HepG2 (cell line): ENCODE measurements around the gene POLR3E. TPM values are rescaled to one million over a fixed set of nuclear protein-coding genes. Genes with fewer than 3 reads are reported as not detected.

Source experiments
- FOSL1 ChIP-seq: sonication (generic); formaldehyde crosslinking; IDR thresholded peaks from 2 replicates; pipeline ENCODE4 v1.9.0; 2021; ENCODE audit warnings: missing genetic modification reagents, borderline replicate concordance
- FOXC1 ChIP-seq: sonication (generic); formaldehyde crosslinking; IDR thresholded peaks from 2 replicates; pipeline ENCODE4 v1.8.0; 2022; ENCODE audit warnings: mild to moderate bottlenecking, missing genetic modification reagents, borderline replicate concordance
- FOXO1 ChIP-seq: sonication (generic); formaldehyde crosslinking; IDR thresholded peaks from 2 replicates; pipeline ENCODE4 v1.4.0; 2020; ENCODE audit warnings: missing genetic modification reagents
- GATAD1 ChIP-seq: IDR thresholded peaks from 2 replicates; pipeline ENCODE4 v1.6.1; 2016; ENCODE audit warnings: missing genetic modification reagents, missing compliant biosample characterization
- JUN ChIP-seq: sonication (generic); formaldehyde crosslinking; IDR thresholded peaks from 2 replicates; pipeline ENCODE4 v1.4.0; 2020; ENCODE audit warnings: mild to moderate bottlenecking, missing genetic modification reagents
- MED13 ChIP-seq: sonication (generic); formaldehyde crosslinking; IDR thresholded peaks from 2 replicates; pipeline ENCODE4 v1.5.0; 2020; ENCODE audit warnings: missing genetic modification reagents
- MED8 ChIP-seq: sonication (generic); formaldehyde crosslinking; IDR thresholded peaks from 2 replicates; pipeline ENCODE4 v1.8.1; 2023; ENCODE audit warnings: mild to moderate bottlenecking, missing genetic modification reagents; ENCODE audit not compliant: insufficient replicate concordance
- ONECUT2 ChIP-seq: sonication (generic); formaldehyde crosslinking; IDR thresholded peaks from 2 replicates; pipeline ENCODE4 v1.4.0; 2020; ENCODE audit warnings: missing genetic modification reagents
- PAWR ChIP-seq: sonication (generic); formaldehyde crosslinking; IDR thresholded peaks from 2 replicates; pipeline ENCODE4 v1.4.0; 2020; ENCODE audit warnings: missing genetic modification reagents, mild to moderate bottlenecking, borderline replicate concordance
- PHF8 ChIP-seq: sonication (generic); formaldehyde crosslinking; IDR thresholded peaks from 2 replicates; pipeline ENCODE4 v1.5.0; 2020; ENCODE audit warnings: missing genetic modification reagents
- SMARCE1 ChIP-seq: fragments of 450-650 bp; IDR thresholded peaks from 2 replicates; pipeline ENCODE4 v1.6.1; 2017; ENCODE audit warnings: borderline replicate concordance
- THRA ChIP-seq: sonication (generic); formaldehyde crosslinking; IDR thresholded peaks from 2 replicates; pipeline ENCODE4 v1.4.0; 2020; ENCODE audit warnings: missing genetic modification reagents, borderline replicate concordance
- XBP1 ChIP-seq: sonication (generic); formaldehyde crosslinking; IDR thresholded peaks from 2 replicates; pipeline ENCODE4 v1.5.0; 2020; ENCODE audit warnings: missing genetic modification reagents
- ZBTB42 ChIP-seq: sonication (generic); formaldehyde crosslinking; IDR thresholded peaks from 2 replicates; pipeline ENCODE4 v1.5.0; 2020; ENCODE audit warnings: mild to moderate bottlenecking, missing genetic modification reagents
- ZBTB7B ChIP-seq: sonication (generic); formaldehyde crosslinking; IDR thresholded peaks from 2 replicates; pipeline ENCODE4 v1.4.0; 2020; ENCODE audit warnings: missing genetic modification reagents
- ZFP36 ChIP-seq: fragments of 150-350 bp; IDR thresholded peaks from 2 replicates; pipeline ENCODE4 v1.6.1; 2018; ENCODE audit warnings: borderline replicate concordance, low read length, low read depth; ENCODE audit not compliant: partially characterized antibody
- ZNF282 ChIP-seq: fragments of 450-650 bp; IDR thresholded peaks from 2 replicates; pipeline ENCODE4 v1.6.1; 2018; ENCODE audit not compliant: partially characterized antibody
- ZNF513 ChIP-seq: sonication (generic); formaldehyde crosslinking; conservative IDR thresholded peaks from 2 replicates; pipeline ENCODE4 v1.5.0; 2020; ENCODE audit warnings: missing genetic modification reagents
- ZNF563 ChIP-seq: sonication (generic); formaldehyde crosslinking; IDR thresholded peaks from 2 replicates; pipeline ENCODE4 v1.8.0; 2022; ENCODE audit warnings: mild to moderate bottlenecking, moderate library complexity, missing genetic modification reagents
- ZNF7 ChIP-seq: IDR thresholded peaks from 2 replicates; pipeline ENCODE4 v1.6.1; 2016; ENCODE audit warnings: missing biosample characterization, missing genetic modification reagents
- ZNF883 ChIP-seq: sonication (generic); formaldehyde crosslinking; IDR thresholded peaks from 2 replicates; pipeline ENCODE4 v1.5.1; 2020; ENCODE audit warnings: mild to moderate bottlenecking, missing genetic modification reagents; ENCODE audit errors: not compliant biosample characterization
- ZSCAN25 ChIP-seq: sonication (generic); formaldehyde crosslinking; IDR thresholded peaks from 2 replicates; pipeline ENCODE4 v1.8.0; 2022; ENCODE audit warnings: mild to moderate bottlenecking, missing genetic modification reagents
- polyA plus RNA-seq, 8 experiments: library from polyadenylated mRNA; depleted of rRNA in 3 of 8; stranded (reverse) in 7 of 8; unstranded in 1 of 8; fragments of >200 nt; fragmentation: Illumina TruSeq in 4 of 8; extraction: Trizol in 4 of 8; gene quantifications; 2 replicates each; pipeline versions ENCODE4 v1.2.1 to v1.2.3, GENCODE V29; 2011 to 2016; ENCODE audit warnings: low read depth in 4 of 8, missing spikeins in 1 of 8, mixed read lengths in 1 of 8; ENCODE audit not compliant: insufficient read depth in 1 of 8
- total RNA-seq, 5 experiments: library from RNA; depleted of rRNA; stranded (reverse); fragments of >200 nt; fragmentation: Illumina TruSeq; extraction: Trizol; gene quantifications; 2 replicates each; pipeline ENCODE4 v1.2.3, GENCODE V29; 2016; ENCODE audit warnings: low read depth in 1 of 5
- TF ChIP-seq, protein P1 (sequence below): fragments of 450-650 bp; IDR thresholded peaks from 2 replicates; pipeline ENCODE4 v1.6.1; 2017
- TF ChIP-seq, protein P2 (sequence below): sonication (generic); formaldehyde crosslinking; IDR thresholded peaks from 2 replicates; pipeline ENCODE4 v1.5.0; 2020; ENCODE audit warnings: mild to moderate bottlenecking, missing genetic modification reagents, borderline replicate concordance

The POLR3E gene
- total and polyA plus RNA-seq, 2 of the 13 experiments (the other 11 are each of a cell fraction or from before 2014, with no cell fraction given) = 135 to 262 TPM

GRCh38 chr16:22374311-22375116, 77.3 kb downstream of the POLR3E start, which contains the start of gene CDR2 (continued):
- TF ChIP-seq FOXO1 (no peak; the same call in none of the 2 replicates), ZNF513 (CRISPR knock-in tag) (0 out of 2 replicates have a peak, but pooled peaks have one; percentile 31), ZNF282 (no peak), XBP1 (CRISPR knock-in tag) (no peak; the same call in 1 of the 2 replicates), GATAD1 (CRISPR knock-in tag) (peak; percentile 54; the same call in 1 of the 2 replicates), FOXC1 (0 out of 2 replicates have a peak, but pooled peaks have one; percentile 65), ZNF7 (CRISPR knock-in tag) (no peak), MED13 (peak; percentile 95), PAWR (peak; percentile 98), MED8 (CRISPR knock-in tag) (peak; percentile 87), JUN (CRISPR knock-in tag) (peak; percentile 16; the same call in 1 of the 2 replicates), ONECUT2 (CRISPR knock-in tag) (peak; percentile 42; the same call in 1 of the 2 replicates), ZNF883 (CRISPR knock-in tag) (peak; percentile 88), PHF8 (CRISPR knock-in tag) (peak; percentile 91), ZFP36 (no peak), THRA (CRISPR knock-in tag) (peak; percentile 49; the same call in 1 of the 2 replicates), ZBTB7B (CRISPR knock-in tag) (peak; percentile 91), ZNF563 (CRISPR knock-in tag) (peak; percentile 58), ZSCAN25 (CRISPR knock-in tag) (peak; percentile 91), SMARCE1 (no peak), FOSL1 (CRISPR knock-in tag) (peak; percentile 53; the same call in 1 of the 2 replicates), ZBTB42 (peak; percentile 91)
- TF ChIP-seq, protein P1, sequence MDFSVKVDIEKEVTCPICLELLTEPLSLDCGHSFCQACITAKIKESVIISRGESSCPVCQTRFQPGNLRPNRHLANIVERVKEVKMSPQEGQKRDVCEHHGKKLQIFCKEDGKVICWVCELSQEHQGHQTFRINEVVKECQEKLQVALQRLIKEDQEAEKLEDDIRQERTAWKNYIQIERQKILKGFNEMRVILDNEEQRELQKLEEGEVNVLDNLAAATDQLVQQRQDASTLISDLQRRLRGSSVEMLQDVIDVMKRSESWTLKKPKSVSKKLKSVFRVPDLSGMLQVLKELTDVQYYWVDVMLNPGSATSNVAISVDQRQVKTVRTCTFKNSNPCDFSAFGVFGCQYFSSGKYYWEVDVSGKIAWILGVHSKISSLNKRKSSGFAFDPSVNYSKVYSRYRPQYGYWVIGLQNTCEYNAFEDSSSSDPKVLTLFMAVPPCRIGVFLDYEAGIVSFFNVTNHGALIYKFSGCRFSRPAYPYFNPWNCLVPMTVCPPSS = no peak
- TF ChIP-seq, protein P2, sequence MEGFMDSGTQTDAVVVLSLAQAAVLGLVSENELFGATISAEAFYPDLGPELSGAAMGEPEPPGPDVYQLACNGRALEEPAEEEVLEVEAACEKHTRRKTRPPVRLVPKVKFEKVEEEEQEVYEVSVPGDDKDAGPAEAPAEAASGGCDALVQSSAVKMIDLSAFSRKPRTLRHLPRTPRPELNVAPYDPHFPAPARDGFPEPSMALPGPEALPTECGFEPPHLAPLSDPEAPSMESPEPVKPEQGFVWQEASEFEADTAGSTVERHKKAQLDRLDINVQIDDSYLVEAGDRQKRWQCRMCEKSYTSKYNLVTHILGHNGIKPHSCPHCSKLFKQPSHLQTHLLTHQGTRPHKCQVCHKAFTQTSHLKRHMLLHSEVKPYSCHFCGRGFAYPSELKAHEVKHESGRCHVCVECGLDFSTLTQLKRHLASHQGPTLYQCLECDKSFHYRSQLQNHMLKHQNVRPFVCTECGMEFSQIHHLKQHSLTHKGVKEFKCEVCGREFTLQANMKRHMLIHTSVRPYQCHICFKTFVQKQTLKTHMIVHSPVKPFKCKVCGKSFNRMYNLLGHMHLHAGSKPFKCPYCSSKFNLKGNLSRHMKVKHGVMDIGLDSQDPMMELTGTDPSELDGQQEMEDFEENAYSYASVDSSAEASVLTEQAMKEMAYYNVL (CRISPR knock-in tag) = peak; percentile 93
